Upper lobe of left lung (tissue), 4 donors: ENCODE measurements around the gene KLHL29.

ENCODE experiments used
- CTCF ChIP-seq, 6 experiments: fragments of 450-650 bp in 4 of 6; fragments of 200-600 bp in 2 of 6; sonication (generic) in 2 of 6; IDR thresholded peaks; one replicate each; pipeline ENCODE4 v1.5.1; 2016 to 2019; ENCODE audit warnings: antibody characterized with exemption in 6 of 6
- EP300 ChIP-seq, 4 donors: sonication (generic); formaldehyde crosslinking; IDR thresholded peaks; one replicate each; pipeline ENCODE4 v1.5.1; 2017; ENCODE audit warnings: antibody characterized with exemption in 4 of 4, control low read depth in 2 of 4
- POLR2A ChIP-seq, 4 donors: fragments of 450-650 bp; IDR thresholded peaks; one replicate each; pipeline ENCODE4 v1.5.1; 2016 to 2017; ENCODE audit warnings: antibody characterized with exemption in 4 of 4, mild to moderate bottlenecking in 2 of 4
- POLR2AphosphoS5 ChIP-seq, 2 donors: sonication (generic); formaldehyde crosslinking; IDR thresholded peaks; one replicate each; pipeline ENCODE4 v1.5.1; 2017; ENCODE audit warnings: antibody characterized with exemption in 2 of 2

- TF ChIP-seq POLR2AphosphoS5 (IDR thresholded peaks at IDR 0.05) (no peak), CTCF (IDR thresholded peaks at IDR 0.05) (no peak), EP300 (IDR thresholded peaks at IDR 0.05) (no peak), POLR2A (IDR thresholded peaks at IDR 0.05) (no peak)
Observed at GRCh38 chr2:23706613-23707078, 321.7 kb downstream of the KLHL29 start.
